Gastrocnemius medialis (tissue), 4 donors: ENCODE data around the gene SLC25A17.

Experiments used
- POLR2A ChIP-seq, 2 donors: fragments of 450-650 bp; IDR thresholded peaks; one replicate each; pipeline ENCODE4 v1.6.1; 2017; ENCODE audit warnings: antibody characterized with exemption in 2 of 2, mild to moderate bottlenecking in 2 of 2, moderate library complexity in 2 of 2
- TF ChIP-seq, protein P1 (sequence below), 5 experiments: fragments of 450-650 bp in 3 of 5; fragments of 200-600 bp in 2 of 5; sonication (generic) in 2 of 5; IDR thresholded peaks in 4 of 5; conservative IDR thresholded peaks in 1 of 5; 1 replicate in 4 of 5; 2 replicates in 1 of 5; pipeline ENCODE4 v1.5.1; 2016 to 2019; ENCODE audit warnings: antibody characterized with exemption in 5 of 5, mild to moderate bottlenecking in 3 of 5, moderate library complexity in 3 of 5

- TF ChIP-seq, protein P1, sequence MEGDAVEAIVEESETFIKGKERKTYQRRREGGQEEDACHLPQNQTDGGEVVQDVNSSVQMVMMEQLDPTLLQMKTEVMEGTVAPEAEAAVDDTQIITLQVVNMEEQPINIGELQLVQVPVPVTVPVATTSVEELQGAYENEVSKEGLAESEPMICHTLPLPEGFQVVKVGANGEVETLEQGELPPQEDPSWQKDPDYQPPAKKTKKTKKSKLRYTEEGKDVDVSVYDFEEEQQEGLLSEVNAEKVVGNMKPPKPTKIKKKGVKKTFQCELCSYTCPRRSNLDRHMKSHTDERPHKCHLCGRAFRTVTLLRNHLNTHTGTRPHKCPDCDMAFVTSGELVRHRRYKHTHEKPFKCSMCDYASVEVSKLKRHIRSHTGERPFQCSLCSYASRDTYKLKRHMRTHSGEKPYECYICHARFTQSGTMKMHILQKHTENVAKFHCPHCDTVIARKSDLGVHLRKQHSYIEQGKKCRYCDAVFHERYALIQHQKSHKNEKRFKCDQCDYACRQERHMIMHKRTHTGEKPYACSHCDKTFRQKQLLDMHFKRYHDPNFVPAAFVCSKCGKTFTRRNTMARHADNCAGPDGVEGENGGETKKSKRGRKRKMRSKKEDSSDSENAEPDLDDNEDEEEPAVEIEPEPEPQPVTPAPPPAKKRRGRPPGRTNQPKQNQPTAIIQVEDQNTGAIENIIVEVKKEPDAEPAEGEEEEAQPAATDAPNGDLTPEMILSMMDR (IDR thresholded peaks at IDR 0.05 in 4 of 5, conservative IDR thresholded peaks at IDR 0.05 in 1 of 5) = no peak
- TF ChIP-seq POLR2A (IDR thresholded peaks at IDR 0.05) = no peak
Observed at GRCh38 chr22:40757071-40757470, 62.1 kb downstream of the SLC25A17 start.
